DND-41 (cell line): Measurements from ENCODE around the gene TMEM109.

Source experiments
- ATAC-seq: fragments of 200-7000 bp; cut with Tn5 transposase; 3 replicates; pipeline ENCODE4 v1.9.1; 2021; ENCODE audit warnings: low read depth; ENCODE audit not compliant: insufficient read depth
- DNase-seq: peaks from one replicate; pipeline ENCODE4 v3.0.0-alpha.2; 2020
- H2AFZ ChIP-seq: 2 replicates; pipeline ENCODE4 v1.6.0; 2012; ENCODE audit warnings: low read depth, low read length
- H3K27ac ChIP-seq: 2 replicates; pipeline ENCODE4 v1.5.1; 2012; ENCODE audit warnings: low read length, inconsistent platforms
- H3K27me3 ChIP-seq: fragments of 200-600 bp; sonication (generic); 2 replicates; pipeline ENCODE4 v1.6.0; 2012; ENCODE audit warnings: low read length, mild to moderate bottlenecking, inconsistent platforms; ENCODE audit not compliant: insufficient read depth, poor library complexity
- H3K36me3 ChIP-seq: 2 replicates; pipeline ENCODE4 v1.5.1; 2012; ENCODE audit warnings: low read length, inconsistent platforms; ENCODE audit not compliant: insufficient read depth
- H3K4me1 ChIP-seq: 2 replicates; pipeline ENCODE4 v1.5.1; 2012; ENCODE audit warnings: mild to moderate bottlenecking, low read length; ENCODE audit not compliant: insufficient read depth
- H3K4me2 ChIP-seq: 2 replicates; pipeline ENCODE4 v1.6.0; 2012; ENCODE audit warnings: mild to moderate bottlenecking, moderate library complexity, low read length, inconsistent platforms; ENCODE audit not compliant: insufficient read depth
- H3K4me3 ChIP-seq, 2 experiments: fragments of 200-600 bp in 1 of 2; shearing (Covaris generic) in 1 of 2; 2 replicates each; pipeline ENCODE4 v1.5.1; 2012 to 2016; ENCODE audit warnings: inconsistent platforms in 2 of 2, low read length in 2 of 2, mild to moderate bottlenecking in 2 of 2, low read depth in 1 of 2, moderate library complexity in 1 of 2
- H3K79me2 ChIP-seq: 2 replicates; pipeline ENCODE4 v1.6.0; 2012; ENCODE audit warnings: low read length, inconsistent platforms; ENCODE audit not compliant: insufficient read depth
- H3K9ac ChIP-seq: 2 replicates; pipeline ENCODE4 v1.6.0; 2012; ENCODE audit warnings: low read depth, mild to moderate bottlenecking, inconsistent platforms, low read length, moderate library complexity
- H3K9me3 ChIP-seq: 2 replicates; pipeline ENCODE4 v1.5.1; 2012; ENCODE audit warnings: low read length, moderate library complexity, mild to moderate bottlenecking, inconsistent platforms; ENCODE audit not compliant: insufficient read depth, severe bottlenecking
- H4K20me1 ChIP-seq: 2 replicates; pipeline ENCODE4 v1.6.0; 2012; ENCODE audit warnings: low read length; ENCODE audit not compliant: insufficient read depth
- CTCF ChIP-seq: IDR thresholded peaks from 2 replicates; pipeline ENCODE4 v1.5.1; 2012; ENCODE audit warnings: borderline replicate concordance, low read length, moderate library complexity, mild to moderate bottlenecking; ENCODE audit not compliant: poor library complexity, severe bottlenecking; ENCODE audit errors: extremely low read depth
- EZH2 ChIP-seq: IDR thresholded peaks from 3 replicates; pipeline ENCODE4 v1.6.1; 2012; ENCODE audit warnings: borderline replicate concordance, low read depth, mild to moderate bottlenecking, moderate library complexity, low read length, inconsistent platforms; ENCODE audit not compliant: severe bottlenecking

The TMEM109 gene

GRCh38 chr11:60950933-60951605 lies 37.1 kb downstream of the TMEM109 start:
- no peak for ATAC-seq
- no peaks in the 10 kb centered on the region for H3K4me1 ChIP-seq
- no peaks in the 10 kb centered on the region for H3K79me2 ChIP-seq
- H4K20me1 ChIP-seq, result no peaks in the 10 kb centered on the region
- H3K4me2 ChIP-seq, result no peak overlapping the region
- no peak overlapping the region for H2AFZ ChIP-seq
- no peak for TF ChIP-seq EZH2
- TF ChIP-seq CTCF, result no peak
- no peak overlapping the region for H3K4me3 ChIP-seq
- peaks cover 3% of the 10 kb centered on the region for H3K27me3 ChIP-seq
- H3K36me3 ChIP-seq, result no peaks in the 10 kb centered on the region
- no peak overlapping the region for H3K9ac ChIP-seq
- no peaks in the 10 kb centered on the region for H3K9me3 ChIP-seq
- no peak overlapping the region for H3K27ac ChIP-seq
- DNase-seq, result no peak

GRCh38 chr11:60951606-60951903 lies 37.6 kb downstream of the TMEM109 start:
- no peaks in the 10 kb centered on the region for H3K9me3 ChIP-seq
- ATAC-seq (no peak), DNase-seq (no peak)
- H3K4me3 ChIP-seq, result no peak overlapping the region
- no peak for TF ChIP-seq CTCF
- no peak overlapping the region for H2AFZ ChIP-seq
- no peak overlapping the region for H3K27ac ChIP-seq
- no peaks in the 10 kb centered on the region for H4K20me1 ChIP-seq
- no peak overlapping the region for H3K9ac ChIP-seq
- H3K4me1 ChIP-seq, result no peaks in the 10 kb centered on the region
- no peak overlapping the region for H3K4me2 ChIP-seq
- no peaks in the 10 kb centered on the region for H3K79me2 ChIP-seq
- H3K36me3 ChIP-seq, result no peaks in the 10 kb centered on the region
- H3K27me3 ChIP-seq, result peaks cover 3% of the 10 kb centered on the region

GRCh38 chr11:60951904-60952741 lies 38.2 kb downstream of the TMEM109 start, which contains the start of gene SLC15A3:
Gene SLC15A3, minus strand, starts transcription at chr11:60952176. Its CDS starts 625 bp downstream, at chr11:60951551.
- H3K27me3 ChIP-seq, result peaks cover 3% of the 10 kb centered on the region
- no peaks in the 10 kb centered on the region for H4K20me1 ChIP-seq
- TF ChIP-seq EZH2, result no peak
- TF ChIP-seq CTCF, result no peak
- no peak within 1 kb of the TSS for H3K4me3 ChIP-seq
- H3K79me2 ChIP-seq, result no peaks in the 10 kb centered on the region
- no peak within 1 kb of the TSS for H3K9ac ChIP-seq
- no peaks in the 10 kb centered on the region for H3K36me3 ChIP-seq
- no peak within 1 kb of the TSS for H3K4me2 ChIP-seq
- no peak within 1 kb of the TSS for H2AFZ ChIP-seq
- no peak within 1 kb of the TSS for H3K27ac ChIP-seq
- H3K9me3 ChIP-seq, result no peaks in the 10 kb centered on the region
- 0 out of 3 replicates have a peak, but pooled peaks have one; percentile 24 for ATAC-seq
- H3K4me1 ChIP-seq, result no peaks in the 10 kb centered on the region
- no peak for DNase-seq
